Liver (tissue), 9 donors: Measurements from ENCODE around the gene KCNQ5. TPM values are rescaled to one million over a fixed set of nuclear protein-coding genes. Genes with fewer than 3 reads are reported as not detected.

Source experiments
- DNase-seq: peaks from one replicate; pipeline ENCODE4 v3.0.0-alpha.2; 2017; ENCODE audit warnings: low spot score
- H3K27ac ChIP-seq, 2 donors: one replicate each; pipeline ENCODE4 v1.7.0; 2013; ENCODE audit warnings: inconsistent platforms in 2 of 2, low read length in 2 of 2, control low read depth in 1 of 2, low read depth in 1 of 2, mild to moderate bottlenecking in 1 of 2
- H3K27me3 ChIP-seq, 4 donors: one replicate each; pipeline versions ENCODE4 v1.6.1 to v1.7.0; 2013; ENCODE audit warnings: low read length in 3 of 4, inconsistent platforms in 1 of 4, mild to moderate bottlenecking in 1 of 4, moderate library complexity in 1 of 4; ENCODE audit not compliant: control insufficient read depth in 4 of 4, insufficient read depth in 4 of 4
- H3K36me3 ChIP-seq, 4 donors: one replicate each; pipeline versions ENCODE4 v1.6.1 to v1.7.0; 2013; ENCODE audit warnings: low read length in 3 of 4, mild to moderate bottlenecking in 3 of 4, low read depth in 1 of 4, moderate library complexity in 1 of 4; ENCODE audit not compliant: control insufficient read depth in 4 of 4, insufficient read depth in 3 of 4
- H3K4me1 ChIP-seq, 4 donors: one replicate each; pipeline versions ENCODE4 v1.6.1 to v1.7.0; 2013; ENCODE audit warnings: low read length in 3 of 4, mild to moderate bottlenecking in 3 of 4, moderate library complexity in 1 of 4; ENCODE audit not compliant: control insufficient read depth in 4 of 4, insufficient read depth in 4 of 4
- H3K4me3 ChIP-seq, 3 donors: one replicate each; pipeline versions ENCODE4 v1.6.1 to v1.7.0; 2013; ENCODE audit warnings: low read length in 3 of 3, control low read depth in 1 of 3, low read depth in 1 of 3, mild to moderate bottlenecking in 1 of 3
- H3K9ac ChIP-seq, 2 donors: one replicate each; pipeline ENCODE4 v1.7.0; 2013; ENCODE audit warnings: low read length in 2 of 2, mild to moderate bottlenecking in 2 of 2, moderate library complexity in 2 of 2, control low read depth in 1 of 2, low read depth in 1 of 2
- H3K9me3 ChIP-seq, 4 donors: one replicate each; pipeline versions ENCODE4 v1.6.1 to v1.7.0; 2013; ENCODE audit warnings: low read length in 3 of 4; ENCODE audit not compliant: control insufficient read depth in 4 of 4
- ATF3 ChIP-seq: IDR thresholded peaks from 2 replicates; pipeline ENCODE4 v1.6.1; 2016; ENCODE audit warnings: antibody characterized with exemption
- CTCF ChIP-seq: fragments of 150-350 bp; IDR thresholded peaks from 2 replicates; pipeline ENCODE4 v1.5.1; 2017; ENCODE audit warnings: improper control_type of control experiment, low read depth, low read length; ENCODE audit not compliant: missing input control
- EGR1 ChIP-seq, 2 donors: IDR thresholded peaks; 2 replicates each; pipeline ENCODE4 v1.6.1; 2016 to 2018; ENCODE audit warnings: antibody characterized with exemption in 2 of 2, low read depth in 2 of 2
- FOXA1 ChIP-seq: IDR thresholded peaks from 2 replicates; pipeline ENCODE4 v1.6.1; 2016; ENCODE audit warnings: antibody characterized with exemption
- FOXA2 ChIP-seq: IDR thresholded peaks from 2 replicates; pipeline ENCODE4 v1.6.1; 2016; ENCODE audit warnings: antibody characterized with exemption
- GABPA ChIP-seq, 2 donors: IDR thresholded peaks in 1 of 2; conservative IDR thresholded peaks in 1 of 2; 2 replicates each; pipeline ENCODE4 v1.6.1; 2016; ENCODE audit warnings: antibody characterized with exemption in 2 of 2, mild to moderate bottlenecking in 1 of 2, moderate library complexity in 1 of 2
- HNF4A ChIP-seq, 2 donors: conservative IDR thresholded peaks; 2 replicates each; pipeline ENCODE4 v1.6.1; 2016; ENCODE audit warnings: antibody characterized with exemption in 2 of 2, mild to moderate bottlenecking in 2 of 2
- HNF4G ChIP-seq: IDR thresholded peaks from 2 replicates; pipeline ENCODE4 v1.6.1; 2016; ENCODE audit warnings: antibody characterized with exemption
- JUND ChIP-seq, 2 donors: IDR thresholded peaks; 2 replicates each; pipeline ENCODE4 v1.6.1; 2016; ENCODE audit warnings: antibody characterized with exemption in 2 of 2
- MAX ChIP-seq: IDR thresholded peaks from 2 replicates; pipeline ENCODE4 v1.6.1; 2016; ENCODE audit warnings: antibody characterized with exemption
- NR2F2 ChIP-seq: IDR thresholded peaks from 2 replicates; pipeline ENCODE4 v1.6.1; 2016; ENCODE audit warnings: antibody characterized with exemption
- RAD21 ChIP-seq, 2 donors: IDR thresholded peaks; 2 replicates each; pipeline ENCODE4 v1.6.1; 2016; ENCODE audit warnings: antibody characterized with exemption in 2 of 2, mild to moderate bottlenecking in 2 of 2
- REST ChIP-seq: IDR thresholded peaks from 2 replicates; pipeline ENCODE4 v1.6.1; 2016; ENCODE audit warnings: antibody characterized with exemption, mild to moderate bottlenecking
- RXRA ChIP-seq, 2 donors: IDR thresholded peaks; 2 replicates each; pipeline ENCODE4 v1.6.1; 2017 to 2018; ENCODE audit warnings: antibody characterized with exemption in 2 of 2, mild to moderate bottlenecking in 1 of 2
- SP1 ChIP-seq: IDR thresholded peaks from 2 replicates; pipeline ENCODE4 v1.6.1; 2018; ENCODE audit warnings: antibody characterized with exemption, mild to moderate bottlenecking
- TAF1 ChIP-seq: conservative IDR thresholded peaks from 2 replicates; pipeline ENCODE4 v1.6.1; 2016; ENCODE audit warnings: antibody characterized with exemption, mild to moderate bottlenecking
- YY1 ChIP-seq: IDR thresholded peaks from 2 replicates; pipeline ENCODE4 v1.6.1; 2016; ENCODE audit warnings: antibody characterized with exemption, mild to moderate bottlenecking
- ZBTB33 ChIP-seq: IDR thresholded peaks from 2 replicates; pipeline ENCODE4 v1.6.1; 2016; ENCODE audit warnings: antibody characterized with exemption
- WGBS: extraction: QIAGEN DNeasy Blood & Tissue Kit; methylation state at CpG from one replicate; pipeline ENCODE4 v1.1.7; 2013; 5-methylcytosine and 5-hydroxymethylcytosine counted together
- polyA plus RNA-seq, 2 donors: library from polyadenylated mRNA; stranded (reverse) in 1 of 2; unstranded in 1 of 2; fragments of 200-250 nt in 1 of 2; fragments of >200 nt in 1 of 2; fragmentation: Nextera tagmentation in 1 of 2; extraction: Ambion mirVana in 1 of 2; gene quantifications; one replicate each; pipeline versions ENCODE4 v1.2.1 to v1.2.3, GENCODE V29; 2013 to 2015
- total RNA-seq, 2 donors: library from RNA; depleted of rRNA; stranded (reverse); fragments of >200 nt; gene quantifications; one replicate each; pipeline ENCODE4 v1.2.3, GENCODE V29; 2014
- donor health status: healthy.
- donor health status: healthy.
- donor health status: healthy.
- donor health status: healthy.
- donor health status: healthy.

The KCNQ5 gene
- total and polyA plus RNA-seq, 4 donors, result 0.02 to 1.1 (median 0.15) TPM

GRCh38 chr6:72755752-72756151 is 133.9 kb downstream of the KCNQ5 start:
- TF ChIP-seq HNF4A (conservative IDR thresholded peaks at IDR 0.05) (no peak), ZBTB33 (no peak), MAX (no peak), JUND (IDR thresholded peaks at IDR 0.05) (no peak), EGR1 (IDR thresholded peaks at IDR 0.05; ENCODE audit: low read depth in 2 of 2) (no peak)
- Histone ChIP-seq H3K9me3 (no peaks in the 10 kb centered on the region), H3K4me3 (no peak overlapping the region), H3K9ac (no peak overlapping the region), H3K4me1 (peaks cover 0 to 9% (median 5%) of the 10 kb centered on the region in 4 donors), H3K36me3 (no peaks in the 10 kb centered on the region), H3K27ac (no peak overlapping the region), H3K27me3 (no peaks in the 10 kb centered on the region)
- DNase-seq, result no peak
- 67% methylated on average over 2 of the region's 2 CpGs for WGBS

- no peak for DNase-seq
- Histone ChIP-seq H3K9ac (no peak overlapping the region), H3K36me3 (no peaks in the 10 kb centered on the region), H3K4me3 (no peak overlapping the region), H3K27me3 (no peaks in the 10 kb centered on the region), H3K9me3 (no peaks in the 10 kb centered on the region), H3K27ac (no peak overlapping the region), H3K4me1 (peaks cover 0 to 11% (median 5%) of the 10 kb centered on the region in 4 donors)
- no peak for TF ChIP-seq TAF1
- no peak for TF ChIP-seq FOXA1
- no peak for TF ChIP-seq MAX
- TF ChIP-seq ZBTB33, result no peak
- no peak for TF ChIP-seq RAD21 (IDR thresholded peaks at IDR 0.05)
- TF ChIP-seq HNF4G, result no peak
- no peak for TF ChIP-seq JUND (IDR thresholded peaks at IDR 0.05)
- no peak for TF ChIP-seq CTCF
- TF ChIP-seq REST, result no peak
- TF ChIP-seq ATF3, result no peak
- no peak for TF ChIP-seq FOXA2
- no peak for TF ChIP-seq NR2F2
- no peak for TF ChIP-seq SP1
- no peak for TF ChIP-seq EGR1 (IDR thresholded peaks at IDR 0.05; ENCODE audit: low read depth in 2 of 2)
- no peak for TF ChIP-seq RXRA (IDR thresholded peaks at IDR 0.05)
- TF ChIP-seq GABPA (IDR thresholded peaks at IDR 0.05 in 1 of 2, conservative IDR thresholded peaks at IDR 0.05 in 1 of 2), result no peak
- TF ChIP-seq YY1, result no peak
- 71% methylated on average over 3 of the region's 3 CpGs for WGBS
Measured at GRCh38 chr6:72757048-72757447, 135.2 kb downstream of the KCNQ5 start.
